Cardiac atrium fibroblast (primary cell): Measurements from ENCODE around the gene PDIA3. TPM values are rescaled to one million over a fixed set of nuclear protein-coding genes. Genes with fewer than 3 reads are reported as not detected.

Experiments
- total RNA-seq: library from RNA; depleted of rRNA; stranded (reverse); fragments of >200 nt; gene quantifications from 2 replicates; pipeline ENCODE4 v1.2.3, GENCODE V29; 2015

PDIA3 gene
- 411 and 442 TPM in 2 replicates for total RNA-seq

GRCh38 chr15:43746245-43746902, at the start of gene PDIA3:
Gene PDIA3 (plus strand): TSS chr15:43746438. CDS start chr15:43746540, 102 bp downstream.

GRCh38 chr15:43776718-43777266, 30.6 kb downstream of the PDIA3 start, which contains the start of gene ELL3:
Gene ELL3 (minus strand): TSS chr15:43776966. CDS start chr15:43776901, 65 bp downstream.

GRCh38 chr15:43791993-43792760, 45.9 kb downstream of the PDIA3 start, which contains the start of gene SERF2:
Gene SERF2 (plus strand): TSS chr15:43792320. CDS start chr15:43792377, 57 bp downstream.

GRCh38 chr15:43799945-43800285, 53.7 kb downstream of the PDIA3 start, which contains the start of gene SERINC4:
Gene SERINC4 (minus strand): TSS chr15:43800220. CDS start chr15:43799986, 234 bp downstream.

GRCh38 chr15:43800286-43801141, 54.3 kb downstream of the PDIA3 start, which contains the start of gene HYPK:
Gene HYPK (plus strand): TSS chr15:43800599. CDS start chr15:43800623, 24 bp downstream.

Other genes with a start within 250 kb of the PDIA3 start
- gene MAP1A, start 228.8 kb upstream of the PDIA3 start, total RNA-seq: 9.2 and 18.0 TPM in 2 replicates
- 9.6 and 18.1 TPM in 2 replicates for gene PPIP5K1, start 156.2 kb upstream of the PDIA3 start, total RNA-seq
- gene CKMT1B, start 152.4 kb upstream of the PDIA3 start, total RNA-seq: not detected in 2 replicates
- gene STRC, start 127.6 kb upstream of the PDIA3 start, total RNA-seq: not detected in 2 replicates
- under 0.01 TPM in 1 of 2 replicates, not detected in the other for gene CATSPER2, start 97.6 kb upstream of the PDIA3 start, total RNA-seq
- gene CKMT1A, start 52.6 kb upstream of the PDIA3 start, total RNA-seq: not detected in 2 replicates
- 1.3 and 1.6 TPM in 2 replicates for gene ELL3, start 30.5 kb downstream of the PDIA3 start, total RNA-seq
- gene SERF2, start 45.9 kb downstream of the PDIA3 start, total RNA-seq: 1,432 and 2,009 TPM in 2 replicates
- gene SERINC4, start 53.8 kb downstream of the PDIA3 start, total RNA-seq: not detected in 2 replicates
- gene HYPK, start 54.2 kb downstream of the PDIA3 start, total RNA-seq: 7.8 and 17.5 TPM in 2 replicates
- 14.4 and 23.0 TPM in 2 replicates for gene MFAP1, start 78.3 kb downstream of the PDIA3 start, total RNA-seq
- gene WDR76, start 80.6 kb downstream of the PDIA3 start, total RNA-seq: 3.4 and 4.7 TPM in 2 replicates